H9 (cell line): ENCODE measurements around the gene OR2Z1. TPM values are rescaled to one million over a fixed set of nuclear protein-coding genes. Genes with fewer than 3 reads are reported as not detected.

Source experiments
- DNase-seq: peaks from one replicate; pipeline ENCODE4 v3.0.0-alpha.2; 2017
- H2AFZ ChIP-seq: one replicate; pipeline ENCODE4 v1.6.1; 2013; ENCODE audit warnings: mild to moderate bottlenecking, low read length, control low read depth, moderate library complexity
- H2AK5ac ChIP-seq: 2 replicates; pipeline ENCODE4 v1.6.1; 2013; ENCODE audit warnings: low read length, control low read depth, mixed read lengths; ENCODE audit not compliant: insufficient read length
- H2BK120ac ChIP-seq: one replicate; pipeline ENCODE4 v1.6.1; 2013; ENCODE audit warnings: low read depth, mild to moderate bottlenecking, low read length, control low read depth, inconsistent platforms; ENCODE audit not compliant: poor library complexity, severe bottlenecking
- H2BK12ac ChIP-seq: 2 replicates; pipeline ENCODE4 v1.6.1; 2013; ENCODE audit warnings: low read length, control low read depth, mixed read lengths, low read depth; ENCODE audit not compliant: insufficient read length
- H2BK15ac ChIP-seq: 2 replicates; pipeline ENCODE4 v1.6.1; 2013; ENCODE audit warnings: low read depth, low read length, control low read depth
- H2BK20ac ChIP-seq: one replicate; pipeline ENCODE4 v1.6.1; 2013; ENCODE audit warnings: low read depth, mild to moderate bottlenecking, low read length, control low read depth, inconsistent platforms; ENCODE audit not compliant: poor library complexity, severe bottlenecking
- H2BK5ac ChIP-seq: 2 replicates; pipeline ENCODE4 v1.6.1; 2013; ENCODE audit warnings: low read length, control low read depth, mixed read lengths; ENCODE audit not compliant: insufficient read length
- H3K14ac ChIP-seq: 2 replicates; pipeline ENCODE4 v1.6.1; 2013; ENCODE audit warnings: low read length, control low read depth; ENCODE audit not compliant: insufficient read depth
- H3K18ac ChIP-seq: 2 replicates; pipeline ENCODE4 v1.6.1; 2013; ENCODE audit warnings: low read depth, mild to moderate bottlenecking, mixed read lengths, low read length, control low read depth; ENCODE audit not compliant: insufficient read length
- H3K23ac ChIP-seq: 2 replicates; pipeline ENCODE4 v1.6.1; 2013; ENCODE audit warnings: low read length, control low read depth, mixed read lengths, low read depth; ENCODE audit not compliant: insufficient read length
- H3K23me2 ChIP-seq: 2 replicates; pipeline ENCODE4 v1.6.1; 2013; ENCODE audit warnings: low read depth, mild to moderate bottlenecking, mixed read lengths, low read length, control low read depth; ENCODE audit not compliant: insufficient read length, poor library complexity, severe bottlenecking
- H3K27ac ChIP-seq: 2 replicates; pipeline ENCODE4 v1.5.1; 2013; ENCODE audit warnings: low read length, control low read depth, mixed read lengths, low read depth; ENCODE audit not compliant: insufficient read length
- H3K27me3 ChIP-seq: 2 replicates; pipeline ENCODE4 v1.6.1; 2013; ENCODE audit warnings: low read length, control low read depth, inconsistent platforms; ENCODE audit not compliant: insufficient read depth
- H3K4ac ChIP-seq: 2 replicates; pipeline ENCODE4 v1.6.1; 2013; ENCODE audit warnings: low read depth, mild to moderate bottlenecking, control low read depth, inconsistent platforms, low read length, moderate library complexity
- H3K4me1 ChIP-seq: 2 replicates; pipeline ENCODE4 v1.6.1; 2013; ENCODE audit warnings: low read length, control low read depth, inconsistent platforms; ENCODE audit not compliant: insufficient read depth
- H3K4me2 ChIP-seq: 2 replicates; pipeline ENCODE4 v1.6.1; 2013; ENCODE audit warnings: low read length, control low read depth, mixed read lengths; ENCODE audit not compliant: insufficient read length, insufficient read depth
- H3K56ac ChIP-seq: 2 replicates; pipeline ENCODE4 v1.6.1; 2013; ENCODE audit warnings: low read depth, mild to moderate bottlenecking, mixed read lengths, low read length, control low read depth; ENCODE audit not compliant: insufficient read length
- H3K79me1 ChIP-seq: 2 replicates; pipeline ENCODE4 v1.6.1; 2013; ENCODE audit warnings: low read depth, mild to moderate bottlenecking, moderate library complexity, low read length, control low read depth, inconsistent platforms; ENCODE audit not compliant: insufficient read depth, poor library complexity, severe bottlenecking
- H3K79me2 ChIP-seq: 2 replicates; pipeline ENCODE4 v1.6.1; 2013; ENCODE audit warnings: low read length, control low read depth, inconsistent platforms; ENCODE audit not compliant: insufficient read depth
- H3K9ac ChIP-seq: 2 replicates; pipeline ENCODE4 v1.6.1; 2013; ENCODE audit warnings: low read length, control low read depth, mixed read lengths; ENCODE audit not compliant: insufficient read length; ENCODE audit errors: extremely low read depth
- H3K9me3 ChIP-seq: one replicate; pipeline ENCODE4 v1.6.1; 2013; ENCODE audit warnings: low read depth, low read length, inconsistent platforms; ENCODE audit not compliant: control insufficient read depth
- H3T11ph ChIP-seq: one replicate; pipeline ENCODE4 v1.6.1; 2013; ENCODE audit warnings: mild to moderate bottlenecking, low read length, control low read depth, inconsistent platforms
- H4K20me1 ChIP-seq: one replicate; pipeline ENCODE4 v1.6.1; 2013; ENCODE audit not compliant: control insufficient read depth, insufficient read length, insufficient read depth
- H4K5ac ChIP-seq: 2 replicates; pipeline ENCODE4 v1.6.1; 2013; ENCODE audit warnings: low read depth, mild to moderate bottlenecking, mixed read lengths, low read length, control low read depth; ENCODE audit not compliant: insufficient read length
- H4K8ac ChIP-seq: replicated peaks from 2 replicates; pipeline ENCODE4 v1.6.1; 2013; ENCODE audit warnings: low read length, control low read depth, mixed read lengths, low read depth; ENCODE audit not compliant: insufficient read length
- H4K91ac ChIP-seq: 2 replicates; pipeline ENCODE4 v1.6.1; 2013; ENCODE audit warnings: low read depth, mild to moderate bottlenecking, moderate library complexity, mixed read lengths, low read length, control low read depth; ENCODE audit not compliant: insufficient read length
- H3K27ac Mint-ChIP-seq, 3 experiments: 2 replicates in 2 of 3; 3 replicates in 1 of 3; pipeline ENCODE4 v1.8.0; 2020 to 2021; ENCODE audit warnings: mixed read lengths in 3 of 3, mild to moderate bottlenecking in 1 of 3, moderate library complexity in 1 of 3
- H3K27me3 Mint-ChIP-seq: 2 replicates; pipeline ENCODE4 v1.8.0; 2021; ENCODE audit warnings: low read depth, mild to moderate bottlenecking, moderate library complexity, mixed read lengths
- H3K36me3 Mint-ChIP-seq, 3 experiments: 2 replicates in 2 of 3; 3 replicates in 1 of 3; pipeline ENCODE4 v1.8.0; 2020 to 2021; ENCODE audit warnings: low read depth in 3 of 3, mixed read lengths in 3 of 3; ENCODE audit not compliant: insufficient read depth in 1 of 3
- H3K4me1 Mint-ChIP-seq, 2 experiments: 2 replicates each; pipeline ENCODE4 v1.8.0; 2020; ENCODE audit warnings: mixed read lengths in 2 of 2
- H3K4me3 Mint-ChIP-seq, 2 experiments: 2 replicates in 1 of 2; 3 replicates in 1 of 2; pipeline ENCODE4 v1.8.0; 2020 to 2021; ENCODE audit warnings: mild to moderate bottlenecking in 2 of 2, mixed read lengths in 2 of 2, moderate library complexity in 1 of 2
- H3K9me3 Mint-ChIP-seq, 2 experiments: 2 replicates in 1 of 2; 3 replicates in 1 of 2; pipeline ENCODE4 v1.8.0; 2020; ENCODE audit warnings: mild to moderate bottlenecking in 2 of 2, mixed read lengths in 2 of 2, moderate library complexity in 1 of 2
- CTCF ChIP-seq: fragments of 200-600 bp; sonication (generic); conservative IDR thresholded peaks from 3 replicates; pipeline ENCODE4 v1.8.0; 2021; ENCODE audit warnings: antibody characterized with exemption, mild to moderate bottlenecking
- WGBS: extraction: QIAGEN DNeasy Blood & Tissue Kit; methylation state at CpG from one replicate; pipeline ENCODE4 v1.1.7; 2013; ENCODE audit warnings: missing lambda C conversion rate, low lambda C conversion rate, mixed read lengths; ENCODE audit not compliant: insufficient read length; ENCODE audit errors: extremely low coverage; 5-methylcytosine and 5-hydroxymethylcytosine counted together
- total RNA-seq: library from RNA; stranded (reverse); gene quantifications from 2 replicates; pipeline ENCODE4 v1.2.1, GENCODE V29; 2021

OR2Z1 gene
- total RNA-seq, 1 experiment from 2014 or later: not detected

GRCh38 chr19:8695501-8695900 is 25.9 kb upstream of the OR2Z1 start:
- Histone ChIP-seq H2BK120ac (no peak overlapping the region), H3K79me2 (no peaks in the 10 kb centered on the region), H2BK5ac (no peak overlapping the region), H3T11ph (no peak overlapping the region), H4K20me1 (no peaks in the 10 kb centered on the region), H3K4me2 (no peak overlapping the region), H3K27ac (no peak overlapping the region), H3K9me3 (no peaks in the 10 kb centered on the region), H2BK20ac (no peak overlapping the region), H4K8ac (no peak overlapping the region), H3K23me2 (no peaks in the 10 kb centered on the region), H3K18ac (no peak overlapping the region), H3K56ac (no peak overlapping the region), H2AFZ (no peak overlapping the region), H4K91ac (no peak overlapping the region), H3K27me3 (no peaks in the 10 kb centered on the region; the same call in 1 of the 2 replicates), H3K23ac (no peak overlapping the region), H2BK15ac (no peak overlapping the region), H3K4me1 (no peaks in the 10 kb centered on the region), H3K9ac (no peak overlapping the region), H2BK12ac (no peak overlapping the region), H3K79me1 (no peaks in the 10 kb centered on the region), H4K5ac (no peak overlapping the region), H2AK5ac (no peak overlapping the region), H3K14ac (no peak overlapping the region), H3K4ac (no peak overlapping the region)
- H3K27me3 Mint-ChIP-seq: peaks cover 53% of the 10 kb centered on the region
- no peaks in the 10 kb centered on the region for H3K4me1 Mint-ChIP-seq
- H3K9me3 Mint-ChIP-seq: peaks cover 0 to 67% of the 10 kb centered on the region in 2 experiments; a peak in 3 of 5 replicates
- DNase-seq: no peak
- H3K4me3 Mint-ChIP-seq: no peak overlapping the region
- no peak overlapping the region; a peak in 1 of 7 replicates for H3K27ac Mint-ChIP-seq
- WGBS: no CpG with 5 or more reads among the region's 6 CpGs
- TF ChIP-seq CTCF: no peak
- H3K36me3 Mint-ChIP-seq: no peaks in the 10 kb centered on the region
